Measurements from ENCODE around the gene TTLL5. TPM values are rescaled to one million over a fixed set of nuclear protein-coding genes. Genes with fewer than 3 reads are reported as not detected.

TTLL5 gene
- total RNA-seq, 1 experiment from 2014 or later: 35.7 TPM

- Histone ChIP-seq H2BK120ac (ENCODE audit: low read depth, low read length, poor library complexity, severe bottlenecking) (no peak overlapping the region), H4K91ac (ENCODE audit: insufficient read length, low read depth, low read length) (no peak overlapping the region), H3K18ac (ENCODE audit: insufficient read length, low read depth, low read length) (no peak overlapping the region), H3K4me2 (ENCODE audit: insufficient read depth, insufficient read length, low read length) (no peak overlapping the region), H3K23ac (ENCODE audit: insufficient read length, low read depth, low read length) (no peak overlapping the region), H4K5ac (ENCODE audit: insufficient read length, low read depth, low read length) (no peak overlapping the region), H4K20me1 (ENCODE audit: control insufficient read depth, insufficient read depth, insufficient read length) (no peaks in the 10 kb centered on the region), H2BK15ac (ENCODE audit: low read depth, low read length) (no peak overlapping the region), H4K8ac (replicated peaks; ENCODE audit: insufficient read length, low read depth, low read length) (no peak overlapping the region), H3K79me1 (ENCODE audit: insufficient read depth, low read depth, low read length, poor library complexity, severe bottlenecking) (no peaks in the 10 kb centered on the region), H3K27me3 (ENCODE audit: insufficient read depth, low read length) (no peaks in the 10 kb centered on the region), H3K56ac (ENCODE audit: insufficient read length, low read depth, low read length) (no peak overlapping the region), H3K27ac (ENCODE audit: insufficient read length, low read depth, low read length) (no peak overlapping the region), H2BK5ac (ENCODE audit: insufficient read length, low read length) (no peak overlapping the region), H3K4me1 (ENCODE audit: insufficient read depth, low read length) (peaks cover 13% of the 10 kb centered on the region), H3K9ac (ENCODE audit: extremely low read depth, insufficient read length, low read length) (no peak overlapping the region), H3K79me2 (ENCODE audit: insufficient read depth, low read length) (no peaks in the 10 kb centered on the region), H2AFZ (ENCODE audit: low read length) (no peak overlapping the region), H3K9me3 (ENCODE audit: control insufficient read depth, low read depth, low read length) (no peaks in the 10 kb centered on the region), H2BK20ac (ENCODE audit: low read depth, low read length, poor library complexity, severe bottlenecking) (no peak overlapping the region), H3K4ac (ENCODE audit: low read depth, low read length) (no peak overlapping the region), H3K23me2 (ENCODE audit: insufficient read length, low read depth, low read length, poor library complexity, severe bottlenecking) (no peaks in the 10 kb centered on the region), H2AK5ac (ENCODE audit: insufficient read length, low read length) (no peak overlapping the region), H2BK12ac (ENCODE audit: insufficient read length, low read depth, low read length) (no peak overlapping the region), H3K14ac (ENCODE audit: insufficient read depth, low read length) (no peak overlapping the region), H3T11ph (ENCODE audit: low read length) (no peak overlapping the region)
- TF ChIP-seq CTCF (conservative IDR thresholded peaks at IDR 0.05): no peak
- peak overlapping the region in 1 of 2 experiments; percentile 16; a peak in 1 of 5 replicates for H3K4me3 Mint-ChIP-seq
- DNase-seq: no peak
- peak overlapping the region in 1 of 3 experiments; percentile 43; a peak in 2 of 7 replicates for H3K27ac Mint-ChIP-seq
- no peaks in the 10 kb centered on the region for H3K27me3 Mint-ChIP-seq (ENCODE audit: low read depth)
- H3K36me3 Mint-ChIP-seq (ENCODE audit: insufficient read depth in 1 of 3, low read depth in 3 of 3): peaks cover 0 to 2% (median 0%) of the 10 kb centered on the region in 3 experiments; a peak in 2 of 7 replicates
- peaks cover 46 to 53% of the 10 kb centered on the region in 2 experiments for H3K4me1 Mint-ChIP-seq
- no peaks in the 10 kb centered on the region for H3K9me3 Mint-ChIP-seq
- WGBS (ENCODE audit: extremely low coverage, insufficient read length, low lambda C conversion rate): no CpG with 5 or more reads among the region's 5 CpGs
These were observed 26.2 kb upstream of the TTLL5 start for GRCh38 chr14:75634848-75635247.
